ELF-1 (cell line): Measurements from ENCODE around the gene SLC4A7.
"Not testable (repeated sequence)": the region's sequence is repeated elsewhere in the genome, so short reads cannot be mapped to it uniquely, and the experiment has no call there.

Source experiments
- DNase-seq: peaks from one replicate; pipeline ENCODE4 v3.0.0-alpha.2; 2016; ENCODE audit warnings: low read depth, low spot score

SLC4A7 gene

DNA sequence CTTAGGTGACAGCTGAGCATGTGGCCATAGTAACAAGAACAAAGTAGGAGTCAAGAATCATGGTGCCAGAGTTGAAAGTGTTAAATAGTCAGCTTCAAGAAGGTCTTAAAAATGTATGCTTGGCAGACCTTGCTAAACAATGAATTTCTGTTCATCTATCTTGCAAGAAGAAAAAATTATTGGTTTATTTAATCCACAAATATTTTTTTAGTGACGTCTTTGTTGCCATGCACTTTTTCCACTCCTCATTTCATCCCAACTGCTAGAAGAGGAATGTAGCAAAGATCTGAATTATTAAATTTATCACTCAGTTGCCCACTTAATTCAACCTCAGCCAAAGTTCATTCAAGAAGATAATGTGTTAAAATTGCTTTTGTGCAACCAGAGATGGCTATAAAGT, 3.2 kb upstream of the SLC4A7 start:
- DNase-seq: no peak

DNA sequence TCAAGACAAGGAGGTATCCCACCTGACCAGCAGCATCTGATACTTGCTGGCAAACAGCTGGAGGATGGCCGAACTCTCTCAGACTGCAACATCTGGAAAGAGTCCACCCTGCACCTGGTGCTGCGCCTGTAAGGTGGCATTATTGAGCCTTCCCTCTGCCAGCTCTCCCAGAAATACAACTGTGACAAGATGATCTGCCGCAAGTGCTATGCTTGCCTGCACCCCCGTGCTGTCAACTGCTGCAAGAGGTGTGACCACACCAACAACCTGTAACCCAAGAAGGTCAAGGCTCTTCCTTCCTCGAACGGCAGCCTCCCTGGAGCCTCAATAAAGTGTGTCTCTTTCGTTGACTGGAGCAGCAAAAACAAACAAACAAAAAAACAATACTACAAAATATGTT, 2.2 kb upstream of the SLC4A7 start:
- DNase-seq: no peak

DNA sequence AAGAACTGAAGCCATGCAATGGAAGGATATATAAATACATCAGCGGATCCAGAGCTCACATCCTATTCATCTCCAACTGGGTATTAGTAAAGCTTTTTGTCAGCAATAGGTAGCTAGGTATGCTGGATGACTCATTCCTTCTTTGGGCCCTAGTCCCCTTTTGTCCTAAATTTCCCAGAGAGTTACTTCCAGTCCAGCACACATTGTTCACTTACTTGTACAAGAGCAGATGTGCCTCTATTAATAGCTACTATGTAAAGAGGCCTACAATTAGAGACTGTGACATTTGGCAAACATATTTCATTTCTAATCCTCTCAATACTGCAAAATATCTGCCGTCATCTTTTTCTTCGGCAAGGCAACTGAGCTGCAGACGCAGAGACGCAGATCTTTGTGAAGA, 1.7 kb upstream of the SLC4A7 start:
- no peak for DNase-seq

DNA sequence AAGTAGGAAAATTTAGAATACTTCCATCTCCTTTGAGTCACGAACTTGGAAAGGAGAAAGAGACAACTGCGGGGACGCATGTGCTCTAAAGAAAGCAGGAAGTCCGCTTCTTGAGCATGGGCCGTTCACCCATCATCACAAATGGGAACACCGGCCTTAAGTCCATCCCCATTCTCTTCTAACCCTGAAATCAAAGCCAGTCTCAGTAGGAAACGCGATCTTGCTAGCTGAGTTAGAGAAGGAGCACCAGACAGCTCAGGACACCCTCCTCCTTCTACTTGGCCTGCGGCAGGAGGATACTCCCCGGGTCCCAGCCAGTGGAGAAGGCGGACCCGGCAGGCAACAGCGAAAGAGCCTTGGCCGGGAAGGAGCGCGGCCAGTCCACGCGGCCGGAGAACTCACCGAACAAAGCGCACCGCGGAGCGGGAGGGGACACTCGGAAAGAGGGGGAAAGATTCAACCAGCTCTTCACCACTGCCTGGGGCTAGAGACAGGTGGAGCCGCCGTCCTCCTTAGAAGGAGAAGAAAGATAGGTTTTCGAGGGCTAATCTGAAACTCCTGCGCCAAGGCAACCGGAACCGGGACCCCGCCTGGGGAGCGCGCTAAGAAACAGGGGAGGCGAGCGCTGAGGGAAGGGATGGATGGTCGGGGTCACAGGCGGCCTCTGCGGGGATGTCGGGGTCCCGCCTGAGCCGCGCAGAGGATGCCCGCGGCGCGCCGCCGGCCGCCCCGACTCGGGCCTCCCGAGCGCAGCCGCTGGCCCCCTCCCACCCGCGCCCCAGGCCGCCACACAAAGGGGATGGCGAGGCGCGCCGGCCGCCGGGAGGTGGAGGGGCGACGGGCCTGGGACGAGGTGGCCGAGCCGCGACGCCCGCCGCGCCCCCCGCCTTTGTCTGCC, 818 bp downstream of the SLC4A7 start:
- peak; percentile 85 for DNase-seq

DNA sequence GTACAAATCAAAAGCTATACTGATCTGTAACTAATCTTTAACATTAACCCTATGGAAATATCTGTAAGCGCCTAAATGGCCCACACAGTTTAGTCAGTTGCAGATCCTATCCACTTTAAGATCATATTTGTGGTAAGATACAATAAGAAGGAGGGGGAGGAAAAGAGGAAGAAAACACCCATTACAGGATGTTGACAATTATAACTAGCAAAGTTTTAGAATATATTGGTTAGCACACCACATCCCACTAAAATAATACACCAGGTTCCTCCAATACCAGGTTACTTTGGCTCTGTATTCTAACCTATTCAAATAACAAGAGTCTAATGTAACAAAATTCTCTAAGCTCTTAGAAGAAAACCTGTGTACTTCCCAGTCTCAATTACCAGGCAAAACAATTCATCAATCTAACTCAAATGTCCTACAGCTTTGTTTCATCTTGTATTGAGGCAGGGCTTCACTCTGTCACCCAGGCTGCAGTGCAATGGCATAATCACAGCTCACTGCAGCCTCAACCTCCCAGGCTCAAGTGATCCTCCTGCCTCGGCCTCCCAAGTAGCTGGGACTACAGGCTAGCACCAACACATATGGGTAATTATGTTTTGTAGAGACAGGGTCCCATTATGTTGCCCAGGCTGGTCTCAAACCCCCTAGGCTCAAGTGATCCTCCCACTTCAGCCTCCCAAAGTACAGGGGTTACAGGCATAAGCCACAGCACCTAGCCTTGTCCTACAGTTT, 4.2 kb downstream of the SLC4A7 start:
- DNase-seq: no peak

DNA sequence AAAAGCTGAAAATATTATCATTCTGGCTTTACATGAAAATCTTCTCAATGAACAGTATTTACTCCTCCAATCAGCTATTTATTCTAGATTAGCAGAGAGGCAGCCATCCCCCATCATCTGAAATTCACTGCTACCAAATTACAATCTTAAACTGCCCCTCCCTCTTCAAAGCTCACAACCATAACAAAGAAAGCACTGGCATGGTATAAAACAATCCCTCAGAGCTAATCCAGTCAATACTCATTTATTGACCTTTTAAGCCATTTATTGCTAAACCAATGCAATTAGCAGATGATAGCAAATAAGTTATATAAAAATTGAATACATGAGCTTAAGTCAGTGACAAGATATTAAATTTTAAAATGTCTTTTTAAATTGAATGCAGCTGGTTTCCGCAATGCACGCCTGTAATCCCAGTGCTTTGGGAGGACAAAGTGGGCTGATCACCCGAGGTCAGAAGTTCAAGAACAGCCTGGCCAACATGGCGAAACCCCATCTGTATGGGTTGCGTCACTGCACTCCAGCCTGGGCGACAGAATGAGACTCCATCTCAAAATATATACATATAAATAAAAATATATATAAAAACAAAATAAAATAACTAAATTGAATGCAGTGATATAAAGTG, 12.1 kb downstream of the SLC4A7 start:
- no peak for DNase-seq

DNA sequence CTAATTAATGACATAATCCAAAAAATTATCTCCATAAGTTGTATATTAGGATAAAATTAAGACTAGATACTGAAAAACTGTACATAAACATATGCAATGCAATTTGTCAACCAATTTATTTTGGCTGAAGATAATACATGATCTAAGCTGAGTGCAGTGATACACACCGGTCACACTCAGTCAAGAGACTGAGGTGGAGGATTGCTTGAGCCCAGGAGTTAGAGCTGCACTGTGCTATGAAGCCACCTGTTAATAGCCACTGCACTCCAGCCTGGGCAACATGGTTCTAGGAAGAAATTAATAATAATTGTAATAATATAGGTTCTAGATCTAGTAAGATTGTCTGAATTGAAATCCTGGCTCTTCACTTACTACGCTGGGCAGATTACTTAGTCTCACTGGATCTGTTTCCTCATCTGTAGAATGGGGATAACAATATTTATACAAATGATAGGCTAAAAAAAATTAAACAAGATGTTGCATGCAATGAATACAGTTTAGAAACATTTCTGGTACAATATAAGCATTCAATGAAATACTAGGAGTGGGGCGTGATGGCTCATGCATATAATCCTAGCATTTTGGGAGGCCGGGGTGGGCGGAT, 15.8 kb downstream of the SLC4A7 start:
- DNase-seq: no peak

DNA sequence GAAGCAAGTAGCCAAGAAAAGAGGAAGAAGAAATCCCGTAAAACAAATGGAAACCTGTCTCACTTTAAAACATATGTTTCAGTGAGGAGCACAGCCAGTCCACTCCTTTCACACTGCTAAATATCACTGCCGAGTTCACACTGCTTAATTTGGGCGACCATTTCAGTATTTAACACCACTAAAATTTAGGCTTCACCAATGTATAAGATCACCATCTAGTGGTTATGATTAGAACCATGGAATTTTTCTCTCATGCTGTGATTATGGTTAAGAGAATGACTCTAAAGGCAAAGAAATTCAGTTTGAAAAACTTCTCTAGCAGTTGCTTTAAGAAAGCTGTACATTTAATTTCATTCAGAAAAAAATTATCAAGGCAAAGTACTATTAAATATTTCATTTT, 16.6 kb downstream of the SLC4A7 start:
- no peak for DNase-seq

DNA sequence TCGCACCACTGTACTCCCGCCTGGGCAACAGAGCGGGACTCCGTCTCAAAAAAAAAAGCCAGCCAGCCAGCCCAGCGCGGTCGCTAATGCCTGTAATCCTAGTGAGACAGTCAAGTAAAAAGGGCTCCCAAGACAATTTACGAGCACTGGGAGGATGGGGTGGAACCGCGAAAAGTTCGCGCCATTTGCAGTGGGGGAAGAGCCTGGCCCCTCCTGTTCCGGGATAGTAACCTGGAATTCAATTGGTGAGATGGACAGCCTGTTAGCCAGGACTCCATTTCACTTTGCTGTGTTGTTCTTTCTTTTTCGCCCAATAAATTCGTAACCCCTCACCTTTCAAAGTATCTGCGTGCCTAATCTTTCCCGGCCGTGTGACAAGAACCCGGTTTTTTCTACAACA, 19.5 kb downstream of the SLC4A7 start:
- peak; percentile 85 for DNase-seq

DNA sequence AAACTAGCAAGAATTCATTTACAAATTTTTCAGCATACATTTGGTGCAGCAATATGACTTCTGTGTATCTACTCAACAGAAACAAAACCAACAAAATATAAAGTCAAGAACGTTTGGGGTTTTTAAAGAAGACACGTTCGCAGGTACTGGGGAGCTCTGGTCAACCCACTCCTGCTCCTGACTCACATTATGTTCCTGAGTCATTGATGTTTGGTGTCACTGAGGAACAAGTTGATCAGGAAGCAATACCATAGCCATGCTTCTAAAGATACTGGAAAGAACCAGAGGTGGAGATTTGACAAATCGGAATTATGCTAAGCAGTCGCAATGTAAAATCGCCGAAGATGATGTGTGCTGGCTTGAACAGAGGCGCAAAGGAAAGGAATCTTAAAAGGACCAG, 22.0 kb downstream of the SLC4A7 start:
- DNase-seq: no peak

DNA sequence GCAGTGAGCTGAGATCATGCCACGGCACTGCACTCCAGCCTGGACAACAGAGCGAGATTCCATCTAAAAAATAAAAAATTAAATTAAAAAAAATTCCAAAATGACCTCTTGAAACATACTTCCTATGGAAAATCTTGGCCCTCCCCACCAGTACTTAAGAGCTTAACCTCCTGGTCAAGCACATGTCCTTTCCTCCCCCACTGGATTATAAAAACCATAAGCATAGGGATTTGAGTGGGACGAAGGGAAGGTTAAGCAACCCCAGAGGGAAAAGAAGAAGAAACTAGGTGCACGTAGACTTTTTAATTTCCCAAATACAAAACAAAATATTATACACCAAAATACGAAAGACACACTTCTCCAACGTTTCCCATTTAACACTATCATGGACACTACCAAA, 25.3 kb downstream of the SLC4A7 start:
- no peak for DNase-seq

DNA sequence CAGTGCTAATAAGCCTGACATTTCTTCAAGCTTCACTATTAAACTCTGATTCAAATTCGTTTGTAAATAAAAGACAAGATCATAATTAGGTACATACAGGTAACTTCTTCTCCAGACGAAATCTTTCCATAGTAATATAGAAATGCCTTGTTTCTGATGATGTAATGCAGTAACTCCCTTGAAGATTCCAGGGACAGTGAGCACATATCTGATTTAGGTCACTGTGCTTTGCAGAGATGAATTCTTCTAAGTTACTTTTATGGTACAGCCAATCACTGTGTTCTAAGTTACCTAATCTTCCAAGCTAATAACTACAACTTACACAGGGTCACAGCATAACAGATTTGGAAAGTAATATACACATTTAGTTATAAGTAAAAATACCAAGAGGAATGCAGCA, 27.6 kb downstream of the SLC4A7 start:
- DNase-seq: no peak

DNA sequence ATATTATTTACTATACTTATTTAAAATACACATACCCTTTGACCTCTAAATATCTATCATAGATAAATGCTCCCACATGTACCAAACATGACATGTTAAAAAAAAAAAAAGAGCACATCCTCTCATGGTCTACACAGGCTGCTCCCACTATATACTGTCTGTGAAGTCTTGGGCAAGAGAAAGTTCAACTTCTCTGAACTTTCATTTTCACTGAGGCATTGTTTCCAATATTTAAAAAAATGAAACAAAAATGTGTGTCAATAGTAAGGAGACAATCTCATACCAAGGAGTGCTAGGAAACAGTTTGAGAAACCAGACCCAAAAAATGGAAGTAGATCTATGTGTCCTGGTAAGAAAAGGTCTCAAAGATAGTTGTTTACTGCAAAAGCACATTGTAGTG, 29.3 kb downstream of the SLC4A7 start:
- DNase-seq: no peak

DNA sequence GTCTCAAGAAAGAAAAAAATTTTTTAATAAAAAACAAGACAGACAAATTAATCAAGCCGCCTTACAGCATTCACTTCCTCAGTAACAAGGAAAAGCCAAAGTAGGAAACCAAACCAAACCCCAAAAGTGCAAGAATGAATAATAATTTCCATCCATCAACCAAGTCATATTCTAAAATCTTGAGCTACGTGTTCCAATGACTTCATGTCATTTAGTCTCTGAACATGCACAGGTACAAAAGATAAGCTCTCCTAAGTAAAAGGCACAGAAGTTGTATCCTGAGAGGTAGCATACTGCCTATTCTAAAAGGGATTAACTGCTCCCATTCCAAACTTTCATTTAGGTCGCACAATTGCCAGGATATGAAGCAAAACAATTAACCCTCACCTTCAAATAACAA, 29.7 kb downstream of the SLC4A7 start:
- no peak for DNase-seq

DNA sequence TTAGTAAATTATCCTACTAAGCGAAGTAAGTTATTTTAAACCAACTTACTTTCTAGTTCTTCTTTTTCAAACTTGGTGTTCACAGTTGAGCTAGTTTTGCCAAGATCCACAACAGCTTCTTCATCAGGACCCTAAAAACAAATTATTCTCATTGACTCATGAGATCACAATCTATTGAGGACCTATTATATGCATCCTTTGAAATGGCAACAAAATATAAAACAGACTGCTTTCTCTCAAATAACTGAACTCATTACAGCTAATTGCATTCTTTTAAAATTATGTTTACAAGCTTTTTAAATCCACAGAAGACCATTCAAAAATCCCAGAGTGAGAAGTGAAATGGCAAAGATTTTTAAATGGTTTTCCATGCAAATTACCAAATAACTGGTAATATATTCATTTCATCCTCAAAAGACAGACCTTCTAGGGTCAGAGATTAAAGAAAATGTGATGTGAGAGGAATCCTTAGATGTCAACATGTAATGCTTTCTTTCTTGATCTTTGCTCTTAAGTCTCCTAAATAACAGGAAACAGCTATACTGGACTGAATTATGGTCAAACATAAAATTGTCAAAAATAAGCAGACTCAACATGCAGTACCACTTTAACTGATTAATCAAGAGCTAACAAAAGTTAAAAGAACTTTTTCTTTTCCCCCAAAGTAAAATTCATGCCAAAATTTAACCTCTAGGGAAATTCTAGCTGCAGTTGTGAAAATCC, 31.7 kb downstream of the SLC4A7 start:
- no peak for DNase-seq

DNA sequence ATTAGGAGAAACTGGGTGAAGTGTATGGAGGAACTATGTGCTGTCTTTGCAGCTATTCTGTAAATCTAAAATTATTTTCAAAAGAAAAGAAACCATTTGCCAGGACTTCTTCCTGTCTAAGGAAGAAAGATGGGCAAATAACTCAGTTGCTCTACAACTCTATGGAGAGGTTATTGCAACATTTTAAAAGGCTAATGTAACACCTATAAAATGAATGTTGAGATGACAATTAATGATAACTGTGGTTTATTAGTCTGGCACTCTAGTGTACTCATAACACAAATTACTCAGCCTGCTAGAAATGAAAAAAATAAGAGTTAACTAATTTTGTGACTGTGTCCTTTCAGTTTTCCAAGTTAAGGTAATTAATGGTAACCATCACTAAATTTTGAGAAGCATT, 32.3 kb downstream of the SLC4A7 start:
- DNase-seq: no peak

DNA sequence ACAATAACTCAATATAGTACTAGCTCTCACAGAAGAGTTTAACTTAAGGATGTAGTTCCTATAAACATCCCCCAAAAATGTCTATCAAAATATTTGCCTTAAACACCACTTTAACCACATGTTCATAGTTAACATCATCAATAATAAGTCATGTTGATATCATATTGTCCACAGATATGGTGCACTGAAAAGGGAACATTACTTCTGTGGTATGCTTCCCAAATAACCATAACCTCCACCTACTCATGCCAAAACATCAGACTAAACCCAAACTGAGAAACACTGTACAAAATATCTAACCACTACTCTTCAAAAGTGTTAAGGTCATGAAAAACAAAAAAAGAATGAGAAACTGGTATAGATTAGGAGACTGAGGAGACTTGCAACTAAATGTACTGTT, 32.9 kb downstream of the SLC4A7 start:
- no peak for DNase-seq

DNA sequence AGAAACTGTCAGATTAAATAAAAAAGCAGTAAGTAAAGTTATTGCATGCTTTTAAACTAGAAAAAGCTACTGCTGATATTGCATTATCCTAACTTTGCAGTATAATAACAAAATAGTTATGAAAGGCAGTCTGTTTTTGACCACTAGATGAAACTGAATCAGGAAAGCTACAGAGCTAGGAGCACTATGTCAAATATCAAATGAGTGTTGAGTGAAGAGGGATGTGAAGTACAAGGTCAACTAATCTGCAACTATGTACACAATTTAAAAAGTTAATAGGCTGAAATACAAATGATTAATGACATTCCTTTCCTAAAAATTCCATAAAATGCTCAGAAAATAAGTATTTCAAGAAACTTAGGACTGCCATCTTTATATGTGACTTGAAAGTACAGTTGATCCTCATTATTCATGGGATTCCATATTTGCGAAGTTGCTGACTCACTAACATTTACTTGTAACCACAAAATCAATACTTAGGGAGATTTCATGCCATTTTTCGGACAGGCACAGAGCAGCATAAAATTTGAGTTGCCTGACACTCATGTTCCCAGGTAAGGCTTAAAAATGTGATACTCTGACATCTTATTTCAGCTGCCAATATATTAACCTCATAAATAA, 34.5 kb downstream of the SLC4A7 start:
- DNase-seq: no peak

DNA sequence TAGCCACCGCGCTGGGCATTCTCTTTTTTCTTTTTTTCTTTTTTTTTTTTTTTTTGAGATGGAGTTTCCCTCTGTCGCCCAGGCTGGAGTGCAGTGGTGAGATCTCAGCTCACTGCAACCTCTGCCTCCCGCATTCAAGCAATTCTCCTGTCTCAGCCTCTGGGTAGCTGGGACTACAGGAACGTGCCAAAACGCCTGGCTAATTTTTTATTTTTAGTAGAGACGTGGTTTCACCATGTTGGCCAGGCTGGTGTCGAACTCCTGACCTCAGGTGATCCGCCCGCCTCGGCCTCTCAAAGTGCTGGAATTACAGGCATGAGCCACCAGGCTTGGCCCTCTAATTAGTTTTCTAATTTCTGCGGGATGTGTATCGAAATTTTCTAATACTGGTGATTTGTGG, 41.2 kb downstream of the SLC4A7 start:
- not testable (repeated sequence) for DNase-seq

DNA sequence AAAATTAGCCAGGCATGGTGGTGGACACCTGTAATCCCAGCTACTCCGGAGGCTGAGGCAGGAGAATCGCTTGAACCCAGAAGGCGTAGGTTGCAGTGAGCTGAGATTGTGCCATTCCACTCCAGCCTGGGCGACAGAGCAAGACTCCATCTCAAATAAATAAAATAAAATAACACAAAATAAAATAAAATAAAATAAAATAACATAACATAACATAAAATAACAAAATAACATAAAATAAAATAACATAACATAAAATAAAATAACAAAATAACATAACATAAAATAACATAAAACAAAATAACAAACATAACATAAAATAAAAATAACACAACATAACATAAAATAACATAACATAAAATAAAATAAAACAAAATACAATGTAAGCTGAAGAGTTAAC, 45.8 kb downstream of the SLC4A7 start:
- not testable (repeated sequence) for DNase-seq

DNA sequence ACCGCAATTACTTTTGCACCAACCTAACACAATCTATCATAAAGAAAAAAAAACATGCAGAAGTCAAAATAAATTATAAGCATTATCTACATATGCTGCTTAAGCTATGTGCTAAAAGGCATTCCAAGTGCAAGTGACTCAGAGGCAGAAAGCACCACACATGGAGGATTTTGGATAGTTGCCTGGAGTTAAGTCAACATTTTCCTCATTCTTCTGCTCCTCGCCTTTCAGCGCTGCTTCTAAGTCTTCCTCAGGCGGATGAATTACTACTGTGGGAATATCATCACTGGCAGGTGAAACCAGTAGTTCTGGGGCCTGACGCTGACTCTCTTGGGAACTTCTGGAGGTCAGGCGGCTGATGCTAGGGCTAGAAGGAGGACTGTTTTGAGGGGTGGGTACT, 53.1 kb downstream of the SLC4A7 start:
- no peak for DNase-seq
